Inflammatory macrophage treated with lipopolysaccharide for 4 hours (primary cell): ENCODE data around the gene TCOF1.
A peak's percentile ranks its signal among the peaks of the same experiment; 100 is the strongest.
"Not testable (repeated sequence)": the region's sequence is repeated elsewhere in the genome, so short reads cannot be mapped to it uniquely, and the experiment has no call there.

Experiments used
- DNase-seq: peaks from one replicate; pipeline ENCODE4 v3.0.0-alpha.2; 2020

Gene TCOF1

GRCh38 chr5:150407096-150407720 is 49.7 kb downstream of the TCOF1 start:
- no peak for DNase-seq

GRCh38 chr5:150408231-150408943 is 50.9 kb downstream of the TCOF1 start:
- no peak for DNase-seq

GRCh38 chr5:150409638-150410523 is 52.4 kb downstream of the TCOF1 start:
- peak; percentile 91 for DNase-seq

GRCh38 chr5:150410524-150411244 is 53.2 kb downstream of the TCOF1 start:
- DNase-seq: peak; percentile 94

- peak; percentile 84 for DNase-seq
These were observed 53.9 kb downstream of the TCOF1 start for GRCh38 chr5:150411245-150411979.

GRCh38 chr5:150412319-150413175 is 55.0 kb downstream of the TCOF1 start, which contains the start of gene CD74:
CD74 (minus strand) TSS chr5:150412910; CDS start chr5:150412749, 161 bp downstream.
- peak; percentile 95 for DNase-seq

- no peak for DNase-seq
These were observed 55.8 kb downstream of the TCOF1 start for GRCh38 chr5:150413176-150413901.

- not testable (repeated sequence) for DNase-seq
These were observed 56.6 kb downstream of the TCOF1 start for GRCh38 chr5:150413902-150414790.

GRCh38 chr5:150419630-150420270 is 62.3 kb downstream of the TCOF1 start:
- DNase-seq: no peak

- no peak for DNase-seq
These were observed 64.6 kb downstream of the TCOF1 start for GRCh38 chr5:150422075-150422474.

GRCh38 chr5:150422758-150423157 is 65.3 kb downstream of the TCOF1 start:
- no peak for DNase-seq

GRCh38 chr5:150426165-150426564 is 68.7 kb downstream of the TCOF1 start:
- not testable (repeated sequence) for DNase-seq

- DNase-seq: no peak
These were observed 70.8 kb downstream of the TCOF1 start for GRCh38 chr5:150428106-150428876.

- no peak for DNase-seq
These were observed 71.5 kb downstream of the TCOF1 start for GRCh38 chr5:150428978-150429377.

- peak; percentile 68 for DNase-seq
These were observed 71.9 kb downstream of the TCOF1 start for GRCh38 chr5:150429410-150429873.

- DNase-seq: no peak
These were observed 73.6 kb downstream of the TCOF1 start for GRCh38 chr5:150431048-150431447.

GRCh38 chr5:150431574-150431973 is 74.1 kb downstream of the TCOF1 start:
- DNase-seq: no peak

GRCh38 chr5:150434464-150434863 is 77.0 kb downstream of the TCOF1 start:
- no peak for DNase-seq
